ENCODE data around the gene EXOG.

EXOG gene

DNA sequence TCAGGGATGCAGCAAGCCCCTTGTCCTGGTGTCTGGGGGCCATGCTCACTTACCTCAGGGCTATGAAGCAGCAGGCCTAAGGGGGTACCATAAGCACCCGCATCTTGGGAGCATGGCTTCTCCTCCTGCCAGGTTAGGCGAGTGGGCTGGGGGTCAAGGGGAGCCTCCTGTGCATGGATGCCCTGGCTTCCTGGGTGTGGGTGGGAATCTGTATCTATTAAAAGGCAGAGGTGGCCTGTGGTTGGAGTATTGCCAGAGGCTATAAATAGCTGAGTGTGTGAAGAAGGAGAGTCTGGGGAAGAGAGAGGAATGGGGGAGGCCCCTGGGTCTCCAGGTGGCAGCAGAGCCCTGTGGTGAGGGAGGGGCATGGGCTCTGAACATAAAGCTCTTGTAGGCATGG lies 22.9 kb upstream of the EXOG start:
- DNase-seq (ENCODE audit: low read depth): no peak

DNA sequence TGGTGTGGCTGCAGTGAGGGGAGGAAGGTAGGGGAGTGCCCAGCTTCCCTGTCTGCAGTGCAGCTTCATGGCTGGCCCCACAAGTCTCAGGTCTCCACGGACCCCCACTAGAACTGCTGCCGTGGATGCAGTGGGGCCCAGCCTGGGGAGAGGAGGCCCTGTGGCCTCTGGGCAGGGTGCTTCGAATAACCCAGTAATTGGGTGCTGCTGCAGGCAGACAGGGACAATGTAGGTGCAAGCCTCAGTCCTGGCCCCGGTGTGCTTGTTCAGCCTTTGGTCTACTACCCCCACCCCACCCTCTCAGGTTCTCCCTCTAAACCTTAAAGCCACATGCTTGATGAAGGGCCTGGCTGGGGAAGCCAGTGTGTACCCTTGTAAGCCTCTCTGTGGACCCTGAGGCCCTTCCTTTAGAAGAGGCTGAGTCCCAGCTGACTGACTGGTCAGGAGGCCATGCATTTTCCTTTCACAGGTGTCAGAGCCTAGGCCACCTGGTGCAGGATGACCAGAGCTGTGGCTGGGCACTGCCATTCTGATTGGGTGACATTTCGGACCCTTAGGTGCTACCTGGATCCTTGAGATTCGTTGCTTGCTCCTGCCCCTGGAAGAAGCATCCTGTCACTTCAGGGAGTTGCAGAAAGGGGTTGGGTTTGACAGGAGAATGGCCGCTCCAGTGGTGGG lies 21.1 kb upstream of the EXOG start:
- DNase-seq (ENCODE audit: low read depth): no peak

DNA sequence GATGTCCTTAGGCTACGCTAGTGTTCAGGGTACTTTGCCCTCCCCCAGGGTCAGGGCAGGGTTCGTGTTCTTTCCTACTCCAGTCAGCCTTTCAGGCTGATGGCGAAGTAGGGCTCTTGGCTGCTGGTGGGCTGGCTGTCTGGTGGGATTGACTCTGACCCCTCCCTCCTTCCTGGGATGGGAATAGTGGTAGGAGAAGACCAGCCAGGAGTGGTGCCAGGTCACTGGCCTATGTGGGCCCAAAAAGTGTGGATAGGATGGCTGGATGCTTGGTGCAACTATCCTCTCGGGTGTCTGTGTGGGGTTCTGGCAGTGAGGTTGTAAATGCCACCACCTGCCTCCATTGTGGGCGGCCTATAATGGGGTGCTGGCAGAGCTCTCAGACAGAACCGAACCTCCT lies 20.4 kb upstream of the EXOG start:
- DNase-seq (ENCODE audit: low read depth): no peak

GRCh38 chr3:38476157-38476756 lies 19.9 kb upstream of the EXOG start:
- no peak for DNase-seq (ENCODE audit: low read depth)

- no peak for DNase-seq (ENCODE audit: low read depth)
These were observed 18.9 kb upstream of the EXOG start for GRCh38 chr3:38477057-38477820.

- no peak for DNase-seq (ENCODE audit: low read depth)
These were observed 18.2 kb upstream of the EXOG start for GRCh38 chr3:38477839-38478450.

- DNase-seq (ENCODE audit: low read depth): no peak
These were observed 17.2 kb upstream of the EXOG start for GRCh38 chr3:38478901-38479300.

DNA sequence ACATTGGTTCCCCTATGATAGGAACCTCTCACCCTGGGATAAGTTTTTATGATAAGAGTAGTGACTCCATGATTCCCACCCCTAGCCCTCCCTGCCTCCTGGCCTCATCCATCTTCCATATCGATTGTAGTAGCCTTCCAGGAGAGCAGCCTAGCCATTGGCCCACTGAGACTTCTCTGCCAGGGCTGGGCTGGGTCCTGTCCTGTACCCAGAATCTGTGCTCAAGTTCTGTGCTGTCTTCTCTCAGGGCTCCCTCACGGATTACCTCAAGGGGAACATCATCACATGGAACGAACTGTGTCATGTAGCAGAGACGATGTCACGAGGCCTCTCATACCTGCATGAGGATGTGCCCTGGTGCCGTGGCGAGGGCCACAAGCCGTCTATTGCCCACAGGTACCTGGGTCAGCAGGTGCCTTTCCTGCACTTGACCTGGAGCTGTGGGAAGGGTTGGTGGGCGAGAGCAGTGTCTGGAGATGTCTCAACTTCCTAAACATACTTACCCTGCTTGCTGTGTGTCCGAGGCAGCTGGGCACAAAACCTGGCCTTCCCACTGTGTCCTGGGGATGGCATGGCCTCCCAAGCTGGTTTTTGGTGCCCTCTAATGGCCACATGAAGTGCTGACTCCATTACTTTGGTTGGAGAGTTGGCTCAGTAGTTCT lies 16.6 kb upstream of the EXOG start:
- DNase-seq (ENCODE audit: low read depth): peak; percentile 13

- DNase-seq (ENCODE audit: low read depth): no peak
These were observed 16.1 kb upstream of the EXOG start for GRCh38 chr3:38480093-38480445.

- no peak for DNase-seq (ENCODE audit: low read depth)
These were observed 15.2 kb upstream of the EXOG start for GRCh38 chr3:38480930-38481329.

DNA sequence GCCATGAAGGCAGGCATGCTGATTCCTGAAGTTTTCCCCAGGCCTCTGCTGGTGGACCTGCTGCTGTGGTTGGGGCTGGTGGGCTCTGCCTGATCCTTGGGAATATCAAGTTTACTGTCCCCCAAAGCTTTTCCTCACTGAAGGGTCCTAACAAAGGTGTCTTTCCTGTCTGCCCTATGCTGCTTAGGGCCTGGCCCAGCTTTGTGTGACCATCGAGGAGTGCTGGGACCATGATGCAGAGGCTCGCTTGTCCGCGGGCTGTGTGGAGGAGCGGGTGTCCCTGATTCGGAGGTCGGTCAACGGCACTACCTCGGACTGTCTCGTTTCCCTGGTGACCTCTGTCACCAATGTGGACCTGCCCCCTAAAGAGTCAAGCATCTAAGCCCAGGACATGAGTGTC lies 13.2 kb upstream of the EXOG start:
- DNase-seq (ENCODE audit: low read depth): no peak

GRCh38 chr3:38487323-38487722 lies 8.8 kb upstream of the EXOG start:
- DNase-seq (ENCODE audit: low read depth): no peak

DNA sequence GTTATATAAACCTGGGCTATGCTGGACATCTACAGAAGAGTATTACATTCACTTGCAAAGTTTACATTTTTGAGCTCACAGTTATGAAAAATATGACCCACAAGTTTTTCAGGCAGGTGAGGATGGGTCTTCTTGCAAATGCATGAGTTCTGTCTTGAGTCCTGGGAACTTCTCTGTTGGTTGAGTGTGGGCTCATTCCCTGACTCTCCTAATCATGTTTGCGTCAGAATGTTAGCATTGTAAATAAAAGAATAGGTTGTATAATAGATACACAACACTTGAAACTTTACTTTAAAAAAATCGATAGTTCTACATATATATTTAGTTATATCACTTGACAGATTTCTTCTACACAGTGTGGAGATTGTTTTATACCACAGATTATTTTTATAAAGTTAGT lies 7.2 kb upstream of the EXOG start:
- DNase-seq (ENCODE audit: low read depth): no peak

DNA sequence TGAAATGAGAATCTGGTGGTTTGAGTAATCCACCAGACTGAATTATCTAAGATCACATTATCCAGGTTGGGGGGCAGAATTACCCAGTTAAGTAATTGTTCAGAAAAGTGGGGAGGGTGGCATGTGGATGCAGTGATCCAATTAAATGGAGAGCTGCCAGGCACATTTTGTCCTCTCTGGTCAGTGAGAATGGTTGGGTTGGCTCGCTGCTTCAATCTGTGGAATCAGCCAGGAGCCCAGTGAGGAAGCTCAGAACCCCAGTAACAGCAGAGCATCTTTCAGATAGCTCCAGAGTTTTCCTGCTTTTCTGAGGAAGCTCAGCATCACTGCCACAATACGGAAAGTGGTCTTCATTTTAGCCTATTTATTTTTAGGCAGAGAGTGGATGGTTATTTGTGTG lies 6.4 kb upstream of the EXOG start:
- no peak for DNase-seq (ENCODE audit: low read depth)

DNA sequence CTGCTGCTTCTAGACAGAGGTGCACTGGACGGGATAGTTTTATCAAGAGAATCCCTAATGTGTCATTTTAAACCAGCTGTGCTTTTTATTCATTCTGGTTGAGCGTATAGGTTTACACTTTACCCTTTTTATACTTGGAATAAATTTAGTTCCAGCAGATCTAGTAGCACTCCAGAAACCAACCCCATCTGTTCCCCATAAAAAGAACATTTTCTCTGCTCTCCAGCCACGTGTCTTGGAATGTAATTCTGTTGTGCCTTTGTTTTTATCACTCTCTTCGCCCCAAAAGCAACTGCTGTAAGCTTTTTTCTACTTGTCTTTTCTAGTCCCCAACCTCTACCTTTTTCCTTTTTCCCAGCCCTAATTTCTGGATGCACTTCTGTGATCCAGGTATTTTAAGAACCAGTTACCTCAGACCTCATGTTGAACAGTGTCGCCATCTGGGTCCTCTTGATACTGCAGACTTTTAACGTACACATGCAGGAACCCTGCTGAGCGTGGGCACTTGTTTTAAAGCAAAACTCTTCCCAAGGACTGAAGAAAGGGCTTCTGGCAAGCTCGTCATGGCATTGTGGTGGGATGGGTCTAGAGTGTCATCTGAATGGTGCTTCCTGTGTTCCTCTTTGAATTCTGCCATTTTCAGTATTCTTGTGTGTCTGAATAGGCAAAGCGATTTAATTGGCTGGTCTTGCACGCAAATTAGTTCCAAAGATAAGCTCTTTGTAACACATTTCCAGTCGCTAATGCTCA lies 5.7 kb upstream of the EXOG start:
- DNase-seq (ENCODE audit: low read depth): no peak

GRCh38 chr3:38491215-38491614 lies 4.9 kb upstream of the EXOG start:
- DNase-seq (ENCODE audit: low read depth): no peak

- DNase-seq (ENCODE audit: low read depth): no peak
These were observed 3.1 kb upstream of the EXOG start for GRCh38 chr3:38493031-38493430.

GRCh38 chr3:38497031-38497430 lies 891 bp downstream of the EXOG start:
- DNase-seq (ENCODE audit: low read depth): no peak

DNA sequence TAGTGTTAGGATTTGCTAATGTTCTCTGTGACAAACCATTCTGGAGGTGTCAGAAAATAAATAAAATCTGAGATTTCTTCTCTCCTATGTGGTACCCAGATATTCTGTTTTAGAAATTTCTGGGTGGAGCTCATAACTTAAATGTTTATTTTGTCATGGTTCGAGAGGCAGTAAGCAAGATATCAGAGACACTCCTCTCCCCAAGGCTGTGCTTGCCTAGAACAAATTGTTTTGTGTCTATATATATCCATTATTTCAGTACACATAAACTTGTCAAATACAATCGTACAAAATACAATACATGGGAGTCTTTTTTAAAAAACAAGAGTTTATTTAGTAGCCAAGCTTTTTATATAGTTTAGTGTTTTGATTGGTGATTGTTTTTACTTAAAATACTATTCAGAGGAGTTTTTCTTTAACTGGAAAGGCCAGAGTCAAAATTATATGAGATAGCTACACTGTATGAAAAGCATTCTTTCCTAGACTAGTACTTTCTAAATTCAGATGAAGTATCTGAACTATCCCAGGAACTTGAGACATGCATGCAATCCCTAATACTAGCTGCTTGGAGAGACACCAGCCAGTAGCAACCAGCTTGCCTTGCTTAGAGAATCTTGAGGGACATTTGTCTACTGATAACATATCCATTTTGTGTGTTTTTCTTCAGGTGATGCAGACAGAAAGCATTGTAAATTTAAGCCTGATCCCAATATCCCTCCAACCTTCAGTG lies 4.7 kb downstream of the EXOG start:
- DNase-seq (ENCODE audit: low read depth): no peak

DNA sequence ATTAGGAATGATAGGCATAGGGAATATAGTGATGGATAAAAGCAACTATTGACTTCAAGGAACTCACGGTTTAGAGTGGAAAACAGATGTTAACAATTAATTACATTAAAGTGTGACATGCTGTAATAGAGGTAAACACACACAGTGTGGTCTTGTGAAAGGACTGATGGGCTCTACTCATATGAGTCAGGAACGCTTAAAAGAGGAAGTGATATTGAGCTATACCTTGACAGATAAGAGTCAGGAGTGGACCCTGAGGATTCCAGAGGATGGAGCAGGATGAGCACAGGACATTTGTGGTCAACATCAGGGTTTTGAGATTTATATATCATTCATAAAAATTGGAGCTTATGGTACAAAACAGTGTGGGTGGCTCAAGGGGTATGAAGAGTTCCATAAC lies 11.0 kb downstream of the EXOG start:
- DNase-seq (ENCODE audit: low read depth): no peak

- no peak for DNase-seq (ENCODE audit: low read depth)
These were observed 13.6 kb downstream of the EXOG start for GRCh38 chr3:38509732-38510131.
